ENCODE data around the gene TRIM27. TPM values are rescaled to one million over a fixed set of nuclear protein-coding genes. Genes with fewer than 3 reads are reported as not detected.

Gene TRIM27
- total RNA-seq, 4 donors from 2014 or later, result 32.3 to 49.0 (median 42.4) TPM

- no peak for TF ChIP-seq CTCF (IDR thresholded peaks at IDR 0.05; ENCODE audit: low read depth)
Observed at GRCh38 chr6:28943557-28944411, 20.0 kb upstream of the TRIM27 start.

GRCh38 chr6:28943223-28943556 is 19.4 kb upstream of the TRIM27 start:
- TF ChIP-seq CTCF (IDR thresholded peaks at IDR 0.05; ENCODE audit: low read depth), result no peak

GRCh38 chr6:28941684-28942448 is 18.1 kb upstream of the TRIM27 start:
- no peak for TF ChIP-seq CTCF (IDR thresholded peaks at IDR 0.05; ENCODE audit: low read depth)

GRCh38 chr6:28940858-28941683 is 17.3 kb upstream of the TRIM27 start:
- TF ChIP-seq CTCF (IDR thresholded peaks at IDR 0.05; ENCODE audit: low read depth), result no peak

- no peak for TF ChIP-seq CTCF (IDR thresholded peaks at IDR 0.05; ENCODE audit: low read depth)
Observed at GRCh38 chr6:28940294-28940857, 16.6 kb upstream of the TRIM27 start.

GRCh38 chr6:28933069-28933468 is 9.3 kb upstream of the TRIM27 start:
- no peak for TF ChIP-seq CTCF (IDR thresholded peaks at IDR 0.05; ENCODE audit: low read depth)
